SIG-M5 (cell line): ENCODE data around the gene MYO1F.

Experiments used
- DNase-seq: peaks from one replicate; lab custom pipeline; 2025; lab: John Stamatoyannopoulos, UW

The MYO1F gene

DNA sequence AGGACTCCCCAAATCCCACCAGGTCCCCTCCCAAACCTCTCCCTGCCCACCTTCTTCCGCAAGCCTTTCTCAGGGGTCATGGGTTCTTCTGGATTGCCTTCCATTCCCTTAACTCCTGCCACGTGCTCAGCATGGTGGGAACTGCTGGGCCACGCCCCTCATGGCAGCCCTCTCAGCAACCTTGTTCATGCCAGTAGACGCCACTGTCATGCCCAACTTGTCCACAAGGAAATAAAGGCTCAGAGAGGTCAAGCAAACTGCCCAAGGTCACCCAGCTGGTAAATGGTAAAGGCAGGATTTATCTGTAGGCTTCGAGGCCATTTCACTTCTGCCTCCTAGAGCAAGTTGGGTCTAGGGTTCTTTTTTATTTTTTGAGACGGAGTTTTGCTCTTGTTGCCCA is 85.7 kb downstream of the MYO1F start:
- no peak for DNase-seq

GRCh38 chr19:8490873-8491272 is 86.4 kb downstream of the MYO1F start:
- no peak for DNase-seq

- DNase-seq = no peak
These were observed 86.9 kb downstream of the MYO1F start for GRCh38 chr19:8490395-8490760.

DNA sequence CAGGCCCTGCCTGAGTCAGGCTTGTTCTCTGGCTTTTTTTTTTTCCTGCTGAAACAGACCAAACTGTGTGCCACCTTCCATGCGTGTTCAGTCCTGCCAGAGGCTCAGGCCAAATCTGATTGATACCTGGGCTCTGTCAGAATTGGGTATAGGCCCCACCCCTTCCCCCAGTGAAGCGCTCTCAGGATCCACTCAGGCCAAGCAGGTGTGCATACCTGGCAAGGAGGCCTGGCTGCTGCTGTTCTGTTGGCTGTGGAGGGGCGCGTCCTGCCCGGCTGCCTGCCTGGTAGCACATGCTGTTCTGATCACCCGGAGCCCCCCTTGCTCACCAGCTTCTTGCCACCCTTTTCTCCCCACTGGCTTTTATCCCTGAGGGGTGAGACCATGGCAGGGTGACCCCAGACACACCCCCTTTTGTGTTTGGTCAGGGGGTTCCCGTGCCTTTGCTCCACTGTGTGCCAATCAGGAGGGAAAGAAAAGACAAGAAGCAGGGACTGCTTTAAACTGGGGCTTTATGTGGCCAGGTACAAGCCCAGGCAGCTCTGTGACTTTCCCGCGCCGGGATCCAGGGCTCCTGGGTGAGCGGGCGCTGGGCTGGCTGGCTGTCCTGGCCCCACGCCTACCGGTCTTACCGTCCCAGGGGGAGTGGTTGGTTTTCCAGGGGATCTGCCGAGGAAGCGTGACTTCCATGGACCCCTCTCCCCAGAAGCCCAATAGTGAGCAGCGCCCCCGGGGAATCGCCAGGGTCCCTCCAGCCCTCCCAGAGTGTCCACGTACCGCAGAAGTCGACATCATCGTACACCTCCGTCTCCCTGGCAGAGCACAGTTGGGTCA is 87.5 kb downstream of the MYO1F start:
- DNase-seq = no peak

- no peak for DNase-seq
These were observed 88.9 kb downstream of the MYO1F start for GRCh38 chr19:8488365-8488764.

- peak; percentile 89 for DNase-seq
These were observed 89.9 kb downstream of the MYO1F start for GRCh38 chr19:8487137-8487851.

DNA sequence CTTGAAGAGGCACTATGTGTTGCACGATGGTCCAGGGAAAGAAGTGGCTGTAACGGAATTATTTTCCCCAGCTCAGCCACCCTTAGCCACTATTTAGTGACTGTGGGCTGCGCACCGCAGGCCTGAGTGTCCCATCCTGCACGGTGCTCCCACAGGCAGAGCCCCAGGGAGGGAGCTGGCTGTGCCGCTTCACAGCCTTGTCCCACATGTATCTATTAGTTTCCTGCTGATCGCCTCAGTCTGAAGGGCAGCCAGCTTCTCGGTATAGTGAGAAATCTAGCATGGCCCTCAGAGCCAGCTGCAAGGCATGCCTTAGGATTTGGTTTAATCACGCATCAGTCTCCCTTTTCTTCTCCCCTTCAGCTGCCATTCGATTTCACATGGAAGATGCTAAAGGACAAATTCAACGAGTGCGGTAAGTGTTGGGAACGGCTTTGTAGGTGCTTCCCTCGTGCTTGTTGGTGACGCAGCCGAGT is 90.5 kb downstream of the MYO1F start:
- DNase-seq = no peak

DNA sequence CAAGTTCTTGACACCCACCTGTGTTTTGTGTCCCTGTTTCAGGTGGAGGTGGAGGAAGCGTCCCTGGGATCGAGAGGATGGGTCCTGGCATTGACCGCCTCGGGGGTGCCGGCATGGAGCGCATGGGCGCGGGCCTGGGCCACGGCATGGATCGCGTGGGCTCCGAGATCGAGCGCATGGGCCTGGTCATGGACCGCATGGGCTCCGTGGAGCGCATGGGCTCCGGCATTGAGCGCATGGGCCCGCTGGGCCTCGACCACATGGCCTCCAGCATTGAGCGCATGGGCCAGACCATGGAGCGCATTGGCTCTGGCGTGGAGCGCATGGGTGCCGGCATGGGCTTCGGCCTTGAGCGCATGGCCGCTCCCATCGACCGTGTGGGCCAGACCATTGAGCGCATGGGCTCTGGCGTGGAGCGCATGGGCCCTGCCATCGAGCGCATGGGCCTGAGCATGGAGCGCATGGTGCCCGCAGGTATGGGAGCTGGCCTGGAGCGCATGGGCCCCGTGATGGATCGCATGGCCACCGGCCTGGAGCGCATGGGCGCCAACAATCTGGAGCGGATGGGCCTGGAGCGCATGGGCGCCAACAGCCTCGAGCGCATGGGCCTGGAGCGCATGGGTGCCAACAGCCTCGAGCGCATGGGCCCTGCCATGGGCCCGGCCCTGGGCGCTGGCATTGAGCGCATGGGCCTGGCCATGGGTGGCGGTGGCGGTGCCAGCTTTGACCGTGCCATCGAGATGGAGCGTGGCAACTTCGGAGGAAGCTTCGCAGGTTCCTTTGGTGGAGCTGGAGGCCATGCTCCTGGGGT is 91.5 kb downstream of the MYO1F start:
- no peak for DNase-seq

DNA sequence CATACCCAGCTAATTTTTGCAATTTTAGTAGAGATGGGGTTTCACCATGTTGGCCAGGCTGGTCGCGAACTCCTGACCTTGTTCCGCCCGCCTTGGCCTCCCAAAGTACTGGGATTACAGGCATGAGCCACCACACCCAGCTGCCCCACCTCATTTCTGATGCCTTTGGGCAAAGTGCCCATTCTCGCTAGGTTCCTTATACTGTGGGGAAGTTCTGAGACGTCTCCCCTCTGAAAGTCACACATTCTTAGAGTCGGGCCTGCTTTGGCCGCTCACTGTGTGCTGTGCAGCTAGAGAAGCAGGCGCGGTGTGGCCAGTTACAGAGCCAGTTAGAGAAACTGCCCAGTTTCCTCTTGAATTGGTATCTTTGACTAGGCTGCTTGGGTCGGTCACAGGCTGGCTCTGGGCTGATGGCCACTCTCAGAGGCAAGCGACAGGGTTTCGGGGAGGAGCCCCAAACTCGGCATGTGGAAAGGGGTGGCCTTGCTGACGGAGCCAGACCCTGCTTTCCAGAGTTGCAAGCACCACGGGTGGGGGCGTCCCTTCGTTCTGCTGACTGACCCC is 92.8 kb downstream of the MYO1F start:
- no peak for DNase-seq

- DNase-seq = no peak
These were observed 94.1 kb downstream of the MYO1F start for GRCh38 chr19:8483165-8483564.

- DNase-seq = no peak
These were observed 94.5 kb downstream of the MYO1F start for GRCh38 chr19:8482696-8483095.

DNA sequence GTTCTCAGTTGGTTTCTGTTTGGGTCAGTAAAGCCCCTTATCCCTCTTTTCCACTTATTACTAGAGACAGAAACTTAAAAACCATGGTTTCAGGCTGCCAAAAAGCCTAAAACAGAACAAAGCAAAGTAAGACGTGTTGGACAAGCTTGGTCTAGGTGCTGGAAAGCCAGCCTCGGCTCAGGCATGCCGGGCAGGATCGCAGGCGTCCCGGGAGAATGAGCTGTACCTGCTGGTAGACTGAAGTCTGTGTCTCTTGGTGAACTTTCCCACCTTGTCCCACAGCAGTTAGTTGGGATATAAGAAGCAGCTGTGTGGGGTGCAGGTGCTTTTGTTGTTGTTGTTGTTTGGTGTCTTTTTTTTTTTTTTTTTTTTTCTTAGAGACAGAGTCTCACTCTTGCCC is 95.6 kb downstream of the MYO1F start:
- no peak for DNase-seq

- DNase-seq = no peak
These were observed 96.0 kb downstream of the MYO1F start for GRCh38 chr19:8481201-8481600.

GRCh38 chr19:8478598-8478997 is 98.6 kb downstream of the MYO1F start:
- no peak for DNase-seq

- no peak for DNase-seq
These were observed 99.4 kb downstream of the MYO1F start for GRCh38 chr19:8477889-8478288.

- DNase-seq = no peak
These were observed 100.7 kb downstream of the MYO1F start for GRCh38 chr19:8476524-8476923.

GRCh38 chr19:8475005-8475404 is 102.2 kb downstream of the MYO1F start:
- no peak for DNase-seq

- DNase-seq = no peak
These were observed 103.4 kb downstream of the MYO1F start for GRCh38 chr19:8473648-8474476.
